HepG2 (cell line): ENCODE data around the gene PPM1G. TPM values are rescaled to one million over a fixed set of nuclear protein-coding genes. Genes with fewer than 3 reads are reported as not detected.

Experiments used
- AGO1 ChIP-seq: fragments of 200-400 bp; formaldehyde crosslinking; IDR thresholded peaks from 2 replicates; pipeline ENCODE4 v1.6.1; 2017; ENCODE audit warnings: mild to moderate bottlenecking, low read depth, low read length, moderate library complexity; ENCODE audit not compliant: poor library complexity, severe bottlenecking
- CEBPB ChIP-seq: IDR thresholded peaks from 2 replicates; pipeline ENCODE4 v1.6.1; 2011; ENCODE audit warnings: low read depth, low read length, improper control_type of control experiment, borderline replicate concordance
- GATA4 ChIP-seq: sonication (generic); IDR thresholded peaks from 2 replicates; pipeline ENCODE4 v1.6.1; 2016; ENCODE audit warnings: antibody characterized with exemption, low read depth, borderline replicate concordance
- GATAD2A ChIP-seq: IDR thresholded peaks from 2 replicates; pipeline ENCODE4 v1.6.1; 2016
- MAF1 ChIP-seq: sonication (generic); formaldehyde crosslinking; IDR thresholded peaks from 2 replicates; pipeline ENCODE4 v1.5.0; 2020; ENCODE audit warnings: missing genetic modification reagents, borderline replicate concordance
- MXD1 ChIP-seq: sonication (generic); formaldehyde crosslinking; IDR thresholded peaks from 2 replicates; pipeline ENCODE4 v1.4.0; 2020; ENCODE audit warnings: mild to moderate bottlenecking, missing genetic modification reagents
- SALL1 ChIP-seq: sonication (generic); formaldehyde crosslinking; IDR thresholded peaks from 2 replicates; pipeline ENCODE4 v1.8.0; 2022; ENCODE audit warnings: mild to moderate bottlenecking, missing genetic modification reagents
- SRF ChIP-seq: IDR thresholded peaks from 2 replicates; pipeline ENCODE4 v1.6.1; 2011; ENCODE audit warnings: mild to moderate bottlenecking, low read depth, low read length, moderate library complexity
- TOE1 ChIP-seq: sonication (generic); formaldehyde crosslinking; IDR thresholded peaks from 2 replicates; pipeline ENCODE4 v1.4.0; 2020; ENCODE audit warnings: mild to moderate bottlenecking, missing genetic modification reagents
- WIZ ChIP-seq: sonication (generic); formaldehyde crosslinking; IDR thresholded peaks from 2 replicates; pipeline ENCODE4 v1.5.1; 2020; ENCODE audit warnings: mild to moderate bottlenecking, missing genetic modification reagents
- ZFX ChIP-seq: sonication (generic); formaldehyde crosslinking; IDR thresholded peaks from 2 replicates; pipeline ENCODE4 v1.4.0; 2020; ENCODE audit warnings: mild to moderate bottlenecking, low read depth, missing genetic modification reagents, moderate library complexity
- ZNF121 ChIP-seq: sonication (generic); formaldehyde crosslinking; IDR thresholded peaks from 2 replicates; pipeline ENCODE4 v1.5.0; 2020; ENCODE audit warnings: mild to moderate bottlenecking, missing genetic modification reagents
- ZNF124 ChIP-seq: sonication (generic); formaldehyde crosslinking; IDR thresholded peaks from 2 replicates; pipeline ENCODE4 v1.4.0; 2020; ENCODE audit warnings: missing genetic modification reagents
- ZNF383 ChIP-seq: sonication (generic); formaldehyde crosslinking; IDR thresholded peaks from 2 replicates; pipeline ENCODE4 v1.4.0; 2020; ENCODE audit warnings: missing genetic modification reagents, mild to moderate bottlenecking, borderline replicate concordance
- ZNF484 ChIP-seq: sonication (generic); formaldehyde crosslinking; IDR thresholded peaks from 2 replicates; pipeline ENCODE4 v1.5.1; 2020; ENCODE audit warnings: mild to moderate bottlenecking, low read depth, missing genetic modification reagents, borderline replicate concordance
- ZNF550 ChIP-seq: sonication (generic); formaldehyde crosslinking; IDR thresholded peaks from 2 replicates; pipeline ENCODE4 v1.4.0; 2020; ENCODE audit warnings: mild to moderate bottlenecking, missing genetic modification reagents, borderline replicate concordance
- ZNF790 ChIP-seq: sonication (generic); formaldehyde crosslinking; IDR thresholded peaks from 2 replicates; pipeline ENCODE4 v1.8.0; 2022; ENCODE audit warnings: missing genetic modification reagents, mild to moderate bottlenecking, borderline replicate concordance
- ZNF883 ChIP-seq: sonication (generic); formaldehyde crosslinking; IDR thresholded peaks from 2 replicates; pipeline ENCODE4 v1.5.1; 2020; ENCODE audit warnings: mild to moderate bottlenecking, missing genetic modification reagents; ENCODE audit errors: not compliant biosample characterization
- polyA plus RNA-seq, 8 experiments: library from polyadenylated mRNA; depleted of rRNA in 3 of 8; stranded (reverse) in 7 of 8; unstranded in 1 of 8; fragments of >200 nt; fragmentation: Illumina TruSeq in 4 of 8; extraction: Trizol in 4 of 8; gene quantifications; 2 replicates each; pipeline versions ENCODE4 v1.2.1 to v1.2.3, GENCODE V29; 2011 to 2016; ENCODE audit warnings: low read depth in 4 of 8, missing spikeins in 1 of 8, mixed read lengths in 1 of 8; ENCODE audit not compliant: insufficient read depth in 1 of 8
- total RNA-seq, 5 experiments: library from RNA; depleted of rRNA; stranded (reverse); fragments of >200 nt; fragmentation: Illumina TruSeq; extraction: Trizol; gene quantifications; 2 replicates each; pipeline ENCODE4 v1.2.3, GENCODE V29; 2016; ENCODE audit warnings: low read depth in 1 of 5
- TF ChIP-seq, protein P1 (sequence below): sonication (generic); formaldehyde crosslinking; IDR thresholded peaks from 2 replicates; pipeline ENCODE4 v1.5.0; 2020; ENCODE audit warnings: missing genetic modification reagents
- TF ChIP-seq, protein P2 (sequence below): sonication (generic); formaldehyde crosslinking; IDR thresholded peaks from 2 replicates; pipeline ENCODE4 v1.4.0; 2020; ENCODE audit warnings: mild to moderate bottlenecking, low read depth, missing genetic modification reagents
- TF ChIP-seq, protein P3 (sequence below): sonication (generic); formaldehyde crosslinking; IDR thresholded peaks from 2 replicates; pipeline ENCODE4 v1.4.0; 2020; ENCODE audit warnings: missing genetic modification reagents
- TF ChIP-seq, protein P4 (sequence below): sonication (generic); formaldehyde crosslinking; IDR thresholded peaks from 2 replicates; pipeline ENCODE4 v1.8.1; 2022; ENCODE audit warnings: low read depth, mild to moderate bottlenecking, missing genetic modification reagents

The PPM1G gene
- total and polyA plus RNA-seq, 2 of the 13 experiments (the other 11 are each of a cell fraction or from before 2014, with no cell fraction given), result 58.2 to 213 TPM

DNA sequence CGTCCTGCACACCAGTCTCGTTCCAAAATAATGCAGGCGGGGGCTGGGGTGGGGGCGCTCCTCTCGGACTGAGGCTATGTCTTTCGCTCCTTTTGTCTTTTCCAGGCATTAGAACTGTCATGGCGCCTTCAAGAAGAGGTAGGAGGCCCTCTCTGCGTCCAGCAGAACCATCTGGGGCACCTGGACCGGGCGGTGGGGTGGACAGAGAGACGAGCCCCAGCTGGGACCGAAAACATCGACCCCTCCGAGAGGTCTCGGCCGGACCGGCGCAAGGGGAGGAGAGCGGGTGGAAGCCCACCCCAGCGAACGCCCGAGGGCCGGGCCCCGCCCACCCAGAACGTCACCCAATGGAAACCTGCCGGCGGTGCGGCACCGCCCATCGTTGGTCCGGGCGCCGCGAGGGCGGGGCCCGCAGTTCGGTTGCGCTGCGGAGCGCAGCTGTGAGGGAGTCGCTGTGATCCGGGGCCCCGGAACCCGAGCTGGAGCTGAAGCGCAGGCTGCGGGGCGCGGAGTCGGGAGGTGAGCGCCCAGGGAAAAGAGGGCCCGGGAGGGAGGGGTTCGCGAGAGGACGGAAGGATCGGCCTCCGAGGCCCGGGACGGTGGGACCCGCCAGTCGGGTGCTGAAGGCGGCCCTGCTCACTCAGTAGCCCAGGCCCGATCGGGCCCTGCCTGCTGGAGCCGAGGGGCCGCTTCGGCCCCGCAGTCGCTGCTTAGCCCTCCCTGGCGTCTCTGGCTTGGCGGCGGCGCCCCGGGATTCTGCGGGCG is 19.0 kb upstream of the PPM1G start, which contains the start of gene NRBP1 (continued):
- peak; percentile 52; the same call in 1 of the 2 replicates for TF ChIP-seq ZNF121 (CRISPR knock-in tag)
- TF ChIP-seq MXD1 (CRISPR knock-in tag), result peak; percentile 82
- TF ChIP-seq MAF1, result peak; percentile 76; the same call in 1 of the 2 replicates
- no peak for TF ChIP-seq WIZ (CRISPR knock-in tag)
- TF ChIP-seq ZNF550 (CRISPR knock-in tag), result peak; percentile 86; the same call in 1 of the 2 replicates
- 0 out of 2 replicates have a peak, but pooled peaks have one; percentile 35 for TF ChIP-seq ZNF383 (CRISPR knock-in tag)
- TF ChIP-seq ZFX (CRISPR knock-in tag), result peak; percentile 90
- TF ChIP-seq, protein P1, sequence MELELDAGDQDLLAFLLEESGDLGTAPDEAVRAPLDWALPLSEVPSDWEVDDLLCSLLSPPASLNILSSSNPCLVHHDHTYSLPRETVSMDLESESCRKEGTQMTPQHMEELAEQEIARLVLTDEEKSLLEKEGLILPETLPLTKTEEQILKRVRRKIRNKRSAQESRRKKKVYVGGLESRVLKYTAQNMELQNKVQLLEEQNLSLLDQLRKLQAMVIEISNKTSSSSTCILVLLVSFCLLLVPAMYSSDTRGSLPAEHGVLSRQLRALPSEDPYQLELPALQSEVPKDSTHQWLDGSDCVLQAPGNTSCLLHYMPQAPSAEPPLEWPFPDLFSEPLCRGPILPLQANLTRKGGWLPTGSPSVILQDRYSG, result no peak
- TF ChIP-seq TOE1 (CRISPR knock-in tag), result no peak
- TF ChIP-seq, protein P2, sequence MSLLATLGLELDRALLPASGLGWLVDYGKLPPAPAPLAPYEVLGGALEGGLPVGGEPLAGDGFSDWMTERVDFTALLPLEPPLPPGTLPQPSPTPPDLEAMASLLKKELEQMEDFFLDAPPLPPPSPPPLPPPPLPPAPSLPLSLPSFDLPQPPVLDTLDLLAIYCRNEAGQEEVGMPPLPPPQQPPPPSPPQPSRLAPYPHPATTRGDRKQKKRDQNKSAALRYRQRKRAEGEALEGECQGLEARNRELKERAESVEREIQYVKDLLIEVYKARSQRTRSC (CRISPR knock-in tag), result no peak
- TF ChIP-seq, protein P3, sequence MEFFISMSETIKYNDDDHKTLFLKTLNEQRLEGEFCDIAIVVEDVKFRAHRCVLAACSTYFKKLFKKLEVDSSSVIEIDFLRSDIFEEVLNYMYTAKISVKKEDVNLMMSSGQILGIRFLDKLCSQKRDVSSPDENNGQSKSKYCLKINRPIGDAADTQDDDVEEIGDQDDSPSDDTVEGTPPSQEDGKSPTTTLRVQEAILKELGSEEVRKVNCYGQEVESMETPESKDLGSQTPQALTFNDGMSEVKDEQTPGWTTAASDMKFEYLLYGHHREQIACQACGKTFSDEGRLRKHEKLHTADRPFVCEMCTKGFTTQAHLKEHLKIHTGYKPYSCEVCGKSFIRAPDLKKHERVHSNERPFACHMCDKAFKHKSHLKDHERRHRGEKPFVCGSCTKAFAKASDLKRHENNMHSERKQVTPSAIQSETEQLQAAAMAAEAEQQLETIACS (CRISPR knock-in tag), result 0 out of 2 replicates have a peak, but pooled peaks have one; percentile 6
- peak; percentile 70 for TF ChIP-seq ZNF124 (CRISPR knock-in tag)
- TF ChIP-seq GATAD2A (CRISPR knock-in tag), result peak; percentile 12; the same call in 1 of the 2 replicates
- TF ChIP-seq GATA4, result peak; percentile 90
- TF ChIP-seq CEBPB, result no peak
- no peak for TF ChIP-seq SRF
- TF ChIP-seq ZNF790 (CRISPR knock-in tag), result no peak
- peak; percentile 27 for TF ChIP-seq AGO1
- peak; percentile 82 for TF ChIP-seq SALL1
- TF ChIP-seq, protein P4, sequence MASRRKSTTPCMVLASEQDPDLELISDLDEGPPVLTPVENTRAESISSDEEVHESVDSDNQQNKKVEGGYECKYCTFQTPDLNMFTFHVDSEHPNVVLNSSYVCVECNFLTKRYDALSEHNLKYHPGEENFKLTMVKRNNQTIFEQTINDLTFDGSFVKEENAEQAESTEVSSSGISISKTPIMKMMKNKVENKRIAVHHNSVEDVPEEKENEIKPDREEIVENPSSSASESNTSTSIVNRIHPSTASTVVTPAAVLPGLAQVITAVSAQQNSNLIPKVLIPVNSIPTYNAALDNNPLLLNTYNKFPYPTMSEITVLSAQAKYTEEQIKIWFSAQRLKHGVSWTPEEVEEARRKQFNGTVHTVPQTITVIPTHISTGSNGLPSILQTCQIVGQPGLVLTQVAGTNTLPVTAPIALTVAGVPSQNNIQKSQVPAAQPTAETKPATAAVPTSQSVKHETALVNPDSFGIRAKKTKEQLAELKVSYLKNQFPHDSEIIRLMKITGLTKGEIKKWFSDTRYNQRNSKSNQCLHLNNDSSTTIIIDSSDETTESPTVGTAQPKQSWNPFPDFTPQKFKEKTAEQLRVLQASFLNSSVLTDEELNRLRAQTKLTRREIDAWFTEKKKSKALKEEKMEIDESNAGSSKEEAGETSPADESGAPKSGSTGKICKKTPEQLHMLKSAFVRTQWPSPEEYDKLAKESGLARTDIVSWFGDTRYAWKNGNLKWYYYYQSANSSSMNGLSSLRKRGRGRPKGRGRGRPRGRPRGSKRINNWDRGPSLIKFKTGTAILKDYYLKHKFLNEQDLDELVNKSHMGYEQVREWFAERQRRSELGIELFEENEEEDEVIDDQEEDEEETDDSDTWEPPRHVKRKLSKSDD (CRISPR knock-in tag), result peak; percentile 47; the same call in 1 of the 2 replicates
- no peak for TF ChIP-seq ZNF484 (CRISPR knock-in tag)
- peak; percentile 92 for TF ChIP-seq ZNF883 (CRISPR knock-in tag)
